ENCODE measurements around the gene CCDC34.

The CCDC34 gene

GRCh38 chr11:27362749-27363575 is at the start of gene CCDC34:
TSS of gene CCDC34 (minus strand) at chr11:27363215. CDS start at chr11:27363194, 21 bp downstream.
- peak within 1 kb of the TSS; percentile 95 for H2AFZ ChIP-seq (ENCODE audit: low read length, unreplicated experiment)
- no peak within 1 kb of the TSS for H3K27ac ChIP-seq (ENCODE audit: low read depth, low read length)
- no peaks in the 10 kb centered on the region for H3K27me3 ChIP-seq (ENCODE audit: insufficient read depth, low read length)
- no peaks in the 10 kb centered on the region for H3K36me3 ChIP-seq (ENCODE audit: insufficient read depth, low read length)
- peaks cover 10% of the 10 kb centered on the region for H3K4me1 ChIP-seq (ENCODE audit: control insufficient read depth, insufficient read depth, low read length, unreplicated experiment)
- H3K4me3 ChIP-seq (ENCODE audit: low read depth, low read length) = peak within 1 kb of the TSS; percentile 76
- no peaks in the 10 kb centered on the region for H3K79me2 ChIP-seq (ENCODE audit: control insufficient read depth, insufficient read depth, low read length, unreplicated experiment)

GRCh38 chr11:27412192-27412691 is 49.2 kb upstream of the CCDC34 start:
- no peak overlapping the region for H3K27ac ChIP-seq (ENCODE audit: low read depth, low read length)
- H3K36me3 ChIP-seq (ENCODE audit: insufficient read depth, low read length) = no peaks in the 10 kb centered on the region
- no peaks in the 10 kb centered on the region for H3K4me1 ChIP-seq (ENCODE audit: control insufficient read depth, insufficient read depth, low read length, unreplicated experiment)
- H2AFZ ChIP-seq (ENCODE audit: low read length, unreplicated experiment) = no peak overlapping the region
- H3K79me2 ChIP-seq (ENCODE audit: control insufficient read depth, insufficient read depth, low read length, unreplicated experiment) = no peaks in the 10 kb centered on the region
- no peaks in the 10 kb centered on the region for H3K27me3 ChIP-seq (ENCODE audit: insufficient read depth, low read length)
- no peak overlapping the region for H3K4me3 ChIP-seq (ENCODE audit: low read depth, low read length)

GRCh38 chr11:27411328-27411727 is 48.3 kb upstream of the CCDC34 start:
- Histone ChIP-seq H3K27me3 (ENCODE audit: insufficient read depth, low read length) (no peaks in the 10 kb centered on the region), H3K79me2 (ENCODE audit: control insufficient read depth, insufficient read depth, low read length, unreplicated experiment) (no peaks in the 10 kb centered on the region)

GRCh38 chr11:27410272-27410671 is 47.3 kb upstream of the CCDC34 start:
- no peak overlapping the region for H3K27ac ChIP-seq (ENCODE audit: low read depth, low read length)
- no peaks in the 10 kb centered on the region for H3K79me2 ChIP-seq (ENCODE audit: control insufficient read depth, insufficient read depth, low read length, unreplicated experiment)
- H3K27me3 ChIP-seq (ENCODE audit: insufficient read depth, low read length) = no peaks in the 10 kb centered on the region

More at GRCh38 chr11:27411328-27411727, 48.3 kb upstream of the CCDC34 start:
- Histone ChIP-seq H3K4me3 (ENCODE audit: low read depth, low read length) (no peak overlapping the region), H3K4me1 (ENCODE audit: control insufficient read depth, insufficient read depth, low read length, unreplicated experiment) (no peaks in the 10 kb centered on the region), H3K36me3 (ENCODE audit: insufficient read depth, low read length) (no peaks in the 10 kb centered on the region), H2AFZ (ENCODE audit: low read length, unreplicated experiment) (no peak overlapping the region), H3K27ac (ENCODE audit: low read depth, low read length) (no peak overlapping the region)

GRCh38 chr11:27409742-27410141 is 46.7 kb upstream of the CCDC34 start:
- H3K27ac ChIP-seq (ENCODE audit: low read depth, low read length) = no peak overlapping the region
- no peaks in the 10 kb centered on the region for H3K4me1 ChIP-seq (ENCODE audit: control insufficient read depth, insufficient read depth, low read length, unreplicated experiment)
- no peak overlapping the region for H2AFZ ChIP-seq (ENCODE audit: low read length, unreplicated experiment)
- H3K79me2 ChIP-seq (ENCODE audit: control insufficient read depth, insufficient read depth, low read length, unreplicated experiment) = no peaks in the 10 kb centered on the region
- H3K36me3 ChIP-seq (ENCODE audit: insufficient read depth, low read length) = no peaks in the 10 kb centered on the region
- no peaks in the 10 kb centered on the region for H3K27me3 ChIP-seq (ENCODE audit: insufficient read depth, low read length)
- H3K4me3 ChIP-seq (ENCODE audit: low read depth, low read length) = no peak overlapping the region

More at GRCh38 chr11:27410272-27410671, 47.3 kb upstream of the CCDC34 start:
- Histone ChIP-seq H3K4me3 (ENCODE audit: low read depth, low read length) (no peak overlapping the region), H2AFZ (ENCODE audit: low read length, unreplicated experiment) (no peak overlapping the region), H3K36me3 (ENCODE audit: insufficient read depth, low read length) (no peaks in the 10 kb centered on the region), H3K4me1 (ENCODE audit: control insufficient read depth, insufficient read depth, low read length, unreplicated experiment) (no peaks in the 10 kb centered on the region)

GRCh38 chr11:27409049-27409448 is 46.0 kb upstream of the CCDC34 start:
- H2AFZ ChIP-seq (ENCODE audit: low read length, unreplicated experiment) = no peak overlapping the region
- no peaks in the 10 kb centered on the region for H3K4me1 ChIP-seq (ENCODE audit: control insufficient read depth, insufficient read depth, low read length, unreplicated experiment)
- H3K79me2 ChIP-seq (ENCODE audit: control insufficient read depth, insufficient read depth, low read length, unreplicated experiment) = no peaks in the 10 kb centered on the region

GRCh38 chr11:27408246-27408800 is 45.3 kb upstream of the CCDC34 start:
- Histone ChIP-seq H3K27me3 (ENCODE audit: insufficient read depth, low read length) (no peaks in the 10 kb centered on the region), H3K4me3 (ENCODE audit: low read depth, low read length) (no peak overlapping the region), H3K27ac (ENCODE audit: low read depth, low read length) (no peak overlapping the region), H3K4me1 (ENCODE audit: control insufficient read depth, insufficient read depth, low read length, unreplicated experiment) (no peaks in the 10 kb centered on the region), H3K79me2 (ENCODE audit: control insufficient read depth, insufficient read depth, low read length, unreplicated experiment) (no peaks in the 10 kb centered on the region), H3K36me3 (ENCODE audit: insufficient read depth, low read length) (no peaks in the 10 kb centered on the region), H2AFZ (ENCODE audit: low read length, unreplicated experiment) (no peak overlapping the region)

More at GRCh38 chr11:27409049-27409448, 46.0 kb upstream of the CCDC34 start:
- H3K27me3 ChIP-seq (ENCODE audit: insufficient read depth, low read length) = no peaks in the 10 kb centered on the region
- no peak overlapping the region for H3K27ac ChIP-seq (ENCODE audit: low read depth, low read length)
- no peak overlapping the region for H3K4me3 ChIP-seq (ENCODE audit: low read depth, low read length)
- H3K36me3 ChIP-seq (ENCODE audit: insufficient read depth, low read length) = no peaks in the 10 kb centered on the region

GRCh38 chr11:27406498-27407354 is 43.7 kb upstream of the CCDC34 start:
- Histone ChIP-seq H3K4me1 (ENCODE audit: control insufficient read depth, insufficient read depth, low read length, unreplicated experiment) (no peaks in the 10 kb centered on the region), H3K79me2 (ENCODE audit: control insufficient read depth, insufficient read depth, low read length, unreplicated experiment) (no peaks in the 10 kb centered on the region), H2AFZ (ENCODE audit: low read length, unreplicated experiment) (no peak overlapping the region), H3K4me3 (ENCODE audit: low read depth, low read length) (no peak overlapping the region), H3K36me3 (ENCODE audit: insufficient read depth, low read length) (no peaks in the 10 kb centered on the region), H3K27ac (ENCODE audit: low read depth, low read length) (no peak overlapping the region), H3K27me3 (ENCODE audit: insufficient read depth, low read length) (no peaks in the 10 kb centered on the region)

- Histone ChIP-seq H3K79me2 (ENCODE audit: control insufficient read depth, insufficient read depth, low read length, unreplicated experiment) (no peaks in the 10 kb centered on the region), H3K27ac (ENCODE audit: low read depth, low read length) (no peak overlapping the region), H3K4me1 (ENCODE audit: control insufficient read depth, insufficient read depth, low read length, unreplicated experiment) (no peaks in the 10 kb centered on the region), H3K36me3 (ENCODE audit: insufficient read depth, low read length) (no peaks in the 10 kb centered on the region), H3K27me3 (ENCODE audit: insufficient read depth, low read length) (no peaks in the 10 kb centered on the region), H2AFZ (ENCODE audit: low read length, unreplicated experiment) (no peak overlapping the region), H3K4me3 (ENCODE audit: low read depth, low read length) (no peak overlapping the region)
Observed at GRCh38 chr11:27405134-27405533, 42.1 kb upstream of the CCDC34 start.

GRCh38 chr11:27404427-27404826 is 41.4 kb upstream of the CCDC34 start:
- no peaks in the 10 kb centered on the region for H3K4me1 ChIP-seq (ENCODE audit: control insufficient read depth, insufficient read depth, low read length, unreplicated experiment)
- H3K27me3 ChIP-seq (ENCODE audit: insufficient read depth, low read length) = no peaks in the 10 kb centered on the region
- H3K79me2 ChIP-seq (ENCODE audit: control insufficient read depth, insufficient read depth, low read length, unreplicated experiment) = no peaks in the 10 kb centered on the region
- no peak overlapping the region for H3K4me3 ChIP-seq (ENCODE audit: low read depth, low read length)
- H3K27ac ChIP-seq (ENCODE audit: low read depth, low read length) = no peak overlapping the region
- no peak overlapping the region for H2AFZ ChIP-seq (ENCODE audit: low read length, unreplicated experiment)
- H3K36me3 ChIP-seq (ENCODE audit: insufficient read depth, low read length) = no peaks in the 10 kb centered on the region

Measured in ACC112 (cell line).